ENCODE measurements around the gene ASRGL1.

The ASRGL1 gene

DNA sequence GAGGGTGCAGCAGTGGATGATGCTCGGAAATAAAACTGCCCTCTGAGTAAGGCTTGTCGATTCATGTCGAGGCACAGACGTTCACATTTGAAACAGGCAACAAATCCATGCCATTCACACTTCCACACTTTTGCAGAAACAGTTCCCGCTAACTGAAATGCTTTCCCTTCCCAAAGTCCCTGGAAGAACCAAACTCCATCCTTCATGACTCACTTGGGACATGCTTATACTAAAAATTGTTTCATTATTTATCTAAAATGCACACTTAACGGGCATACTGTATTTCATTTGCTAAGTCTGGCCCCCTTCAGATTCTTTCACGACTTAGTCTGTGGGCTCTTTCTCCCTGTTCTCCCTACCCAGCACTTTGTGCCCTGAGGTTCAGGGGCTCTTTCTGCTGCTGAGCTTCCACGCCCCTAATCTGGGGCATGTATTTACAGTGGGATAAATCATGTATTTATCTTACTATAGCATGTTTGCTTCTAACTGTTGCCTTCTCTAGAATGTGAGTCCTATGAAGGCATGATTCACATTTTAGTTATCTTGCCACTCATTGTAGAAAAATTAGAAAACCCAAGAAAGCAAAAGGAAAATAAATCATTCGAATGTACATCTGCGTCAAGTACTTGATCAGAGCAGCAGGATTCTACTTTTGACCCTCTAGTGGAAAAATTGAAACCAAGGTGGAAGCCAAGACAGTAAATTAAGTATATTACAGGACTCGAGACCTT lies 94.1 kb downstream of the ASRGL1 start:
- H3K27ac ChIP-seq = no peak overlapping the region
- no peak overlapping the region for H3K4me3 ChIP-seq
- 0 out of 2 replicates have a peak overlapping the region, but pooled peaks have one; percentile 65 for H3K4me2 ChIP-seq
- TF ChIP-seq Cebpa-rat (IDR thresholded peaks at IDR 0.05) = no peak
- H3K36me3 ChIP-seq = no peaks in the 10 kb centered on the region
- H3K27me3 ChIP-seq = no peaks in the 10 kb centered on the region
- H3K9ac ChIP-seq = no peak overlapping the region
- no peaks in the 10 kb centered on the region for H4K20me1 ChIP-seq
- H3K4me1 ChIP-seq = peaks cover 43% of the 10 kb centered on the region
- no peaks in the 10 kb centered on the region for H3K9me3 ChIP-seq

DNA sequence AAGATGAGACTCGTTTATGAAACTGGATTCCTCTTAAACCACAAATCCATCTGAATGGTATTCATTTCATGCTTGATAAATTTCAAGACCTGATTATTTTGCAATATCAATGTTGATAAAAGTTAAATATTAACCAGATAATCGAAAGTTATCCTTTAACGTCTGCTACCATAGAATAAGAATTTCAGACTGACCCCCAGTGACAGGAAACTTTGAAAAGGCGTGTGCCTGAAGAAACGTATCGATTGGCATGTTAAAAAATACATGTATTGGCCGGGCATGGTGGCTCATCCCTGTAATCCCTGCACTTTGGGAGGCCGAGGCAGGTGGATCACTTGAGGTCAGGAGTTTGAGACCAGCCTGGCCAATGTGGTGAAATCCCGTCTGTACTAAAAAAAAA lies 95.4 kb downstream of the ASRGL1 start:
- Histone ChIP-seq H3K27me3 (no peaks in the 10 kb centered on the region), H3K9ac (no peak overlapping the region), H4K20me1 (no peaks in the 10 kb centered on the region), H3K9me3 (no peaks in the 10 kb centered on the region), H3K36me3 (no peaks in the 10 kb centered on the region), H3K4me1 (peaks cover 29% of the 10 kb centered on the region), H3K27ac (no peak overlapping the region), H3K4me3 (no peak overlapping the region), H3K4me2 (peak overlapping the region; percentile 65)
- TF ChIP-seq Cebpa-rat (IDR thresholded peaks at IDR 0.05) = no peak

DNA sequence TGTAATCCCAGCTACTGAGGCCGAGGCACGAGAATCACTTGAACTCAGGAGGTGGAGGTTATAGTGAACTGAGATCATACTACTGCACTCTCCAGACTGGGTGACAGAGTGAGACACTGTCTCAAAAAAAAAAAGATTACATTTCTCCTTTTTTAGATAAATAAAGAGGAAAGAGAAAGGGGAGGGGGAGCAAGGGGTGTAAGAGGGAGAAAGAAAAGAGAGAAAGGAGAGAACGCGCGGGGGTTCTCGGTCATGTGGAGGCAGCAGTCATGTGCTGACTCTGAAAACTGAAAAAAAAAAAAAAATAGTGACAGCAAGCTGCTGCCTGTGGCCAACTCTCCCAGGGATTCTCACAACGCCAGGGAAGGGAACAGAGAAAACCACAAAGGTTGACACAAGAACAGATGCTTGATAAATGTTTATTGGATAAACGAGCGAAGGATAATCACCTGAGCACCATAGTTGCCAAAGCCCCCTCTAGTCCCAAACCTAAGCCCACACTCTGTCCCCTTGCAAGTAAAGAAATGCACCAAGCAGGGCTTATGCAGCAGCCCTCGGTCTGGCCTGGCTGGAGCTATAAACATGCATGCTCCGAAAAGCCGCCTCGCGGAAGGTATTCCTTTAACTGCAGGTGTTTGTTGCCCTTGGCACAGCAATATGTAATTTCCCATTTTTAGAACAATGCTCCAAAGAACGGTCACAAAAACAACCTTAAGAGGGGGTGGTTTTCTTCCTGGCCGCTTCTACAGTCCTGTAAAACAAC lies 96.1 kb downstream of the ASRGL1 start:
- Histone ChIP-seq H3K9ac (no peak overlapping the region), H3K4me3 (no peak overlapping the region), H3K4me1 (peaks cover 24% of the 10 kb centered on the region), H3K36me3 (no peaks in the 10 kb centered on the region), H3K9me3 (no peaks in the 10 kb centered on the region), H3K4me2 (peak overlapping the region; percentile 65), H4K20me1 (no peaks in the 10 kb centered on the region), H3K27ac (no peak overlapping the region), H3K27me3 (no peaks in the 10 kb centered on the region)
- no peak for TF ChIP-seq Cebpa-rat (IDR thresholded peaks at IDR 0.05)

DNA sequence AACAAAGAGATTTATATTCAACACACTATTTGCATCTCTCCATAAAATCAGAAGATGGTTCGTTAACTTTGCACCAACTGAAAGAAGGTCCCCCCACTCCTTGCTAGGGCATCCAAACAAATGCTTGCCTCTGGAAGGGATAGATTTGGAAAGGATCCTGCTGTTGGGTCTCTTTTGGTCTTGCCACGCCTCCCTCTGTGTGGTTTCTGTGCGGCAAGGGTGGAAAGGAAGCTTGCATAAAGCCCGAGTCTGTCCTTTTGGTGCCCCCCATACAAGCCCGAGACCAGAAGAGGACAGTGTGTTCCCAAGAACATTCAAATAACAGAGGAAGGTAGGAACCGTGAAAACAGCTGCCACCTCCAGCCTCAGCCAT lies 96.6 kb downstream of the ASRGL1 start:
- no peaks in the 10 kb centered on the region for H4K20me1 ChIP-seq
- H3K36me3 ChIP-seq = no peaks in the 10 kb centered on the region
- peak overlapping the region; percentile 65 for H3K4me2 ChIP-seq
- H3K27ac ChIP-seq = no peak overlapping the region
- no peak overlapping the region for H3K9ac ChIP-seq
- H3K4me1 ChIP-seq = peaks cover 24% of the 10 kb centered on the region
- H3K27me3 ChIP-seq = no peaks in the 10 kb centered on the region
- TF ChIP-seq Cebpa-rat (IDR thresholded peaks at IDR 0.05) = no peak
- no peak overlapping the region for H3K4me3 ChIP-seq
- no peaks in the 10 kb centered on the region for H3K9me3 ChIP-seq

DNA sequence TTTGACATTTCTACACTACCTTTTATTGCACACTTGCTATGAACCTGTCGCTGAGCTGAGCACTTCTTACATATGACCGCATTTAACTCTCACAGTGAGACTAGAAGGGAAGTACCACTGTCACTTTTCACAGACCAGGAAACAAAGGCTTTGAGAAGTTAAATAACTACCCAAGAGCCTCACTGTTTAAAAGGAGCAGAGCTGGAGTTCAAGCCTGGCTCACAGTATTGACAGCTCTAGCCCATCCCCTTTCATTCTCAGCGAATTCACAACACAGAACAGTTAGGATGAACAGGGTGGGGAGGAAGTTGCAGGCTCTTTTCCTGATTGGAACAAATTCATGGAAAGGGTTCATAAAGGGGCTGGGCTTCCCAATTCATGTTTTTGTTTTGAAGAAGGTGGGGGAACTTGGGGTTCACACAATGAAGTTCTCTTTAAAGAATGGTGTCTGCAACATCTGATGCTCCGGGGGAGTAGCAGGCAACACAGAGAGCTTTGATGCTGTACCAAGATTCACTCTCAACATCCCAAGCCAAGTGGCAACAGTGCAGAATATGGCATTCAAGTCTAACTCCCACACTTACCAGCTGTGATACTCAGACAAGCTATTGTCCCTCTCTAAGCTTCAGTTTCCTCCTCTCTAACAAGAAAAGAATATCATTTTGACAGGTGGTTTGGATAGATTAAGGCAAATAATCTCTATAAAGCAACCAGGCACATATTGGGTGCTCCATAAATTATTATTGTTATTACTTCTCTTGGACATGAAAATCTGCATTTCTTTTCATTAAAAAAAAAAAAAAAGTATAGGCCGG lies 98.8 kb downstream of the ASRGL1 start:
- peaks cover 24% of the 10 kb centered on the region for H3K4me1 ChIP-seq
- no peaks in the 10 kb centered on the region for H3K9me3 ChIP-seq
- no peaks in the 10 kb centered on the region for H3K27me3 ChIP-seq
- no peaks in the 10 kb centered on the region for H4K20me1 ChIP-seq
- H3K9ac ChIP-seq = no peak overlapping the region
- no peak overlapping the region for H3K4me2 ChIP-seq
- TF ChIP-seq Cebpa-rat (IDR thresholded peaks at IDR 0.05) = no peak
- no peaks in the 10 kb centered on the region for H3K36me3 ChIP-seq
- H3K27ac ChIP-seq = no peak overlapping the region
- H3K4me3 ChIP-seq = no peak overlapping the region

DNA sequence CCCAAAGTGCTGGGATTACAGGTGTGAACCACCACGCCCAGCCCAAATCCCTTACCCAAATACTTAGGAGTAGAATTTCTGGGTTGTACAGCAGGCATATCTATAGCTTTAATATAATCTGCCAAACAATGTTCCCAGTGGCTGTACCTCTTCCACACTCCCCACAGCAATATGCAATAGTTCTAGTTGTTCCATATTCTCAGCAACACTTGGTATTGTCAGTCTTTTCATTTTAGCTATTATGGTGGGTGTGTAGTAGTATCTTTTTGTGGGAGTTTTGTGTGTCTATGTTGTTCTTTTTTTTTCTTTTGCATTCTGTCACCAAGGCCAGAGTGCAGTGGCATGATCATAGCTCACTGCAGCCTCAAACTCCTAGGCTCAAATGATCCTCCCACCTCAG lies 100.4 kb downstream of the ASRGL1 start:
- Histone ChIP-seq H3K4me1 (peaks cover 18% of the 10 kb centered on the region), H3K9me3 (no peaks in the 10 kb centered on the region), H4K20me1 (no peaks in the 10 kb centered on the region), H3K4me2 (no peak overlapping the region), H3K27ac (no peak overlapping the region), H3K9ac (no peak overlapping the region), H3K4me3 (no peak overlapping the region), H3K36me3 (no peaks in the 10 kb centered on the region), H3K27me3 (no peaks in the 10 kb centered on the region)
- no peak for TF ChIP-seq Cebpa-rat (IDR thresholded peaks at IDR 0.05)

DNA sequence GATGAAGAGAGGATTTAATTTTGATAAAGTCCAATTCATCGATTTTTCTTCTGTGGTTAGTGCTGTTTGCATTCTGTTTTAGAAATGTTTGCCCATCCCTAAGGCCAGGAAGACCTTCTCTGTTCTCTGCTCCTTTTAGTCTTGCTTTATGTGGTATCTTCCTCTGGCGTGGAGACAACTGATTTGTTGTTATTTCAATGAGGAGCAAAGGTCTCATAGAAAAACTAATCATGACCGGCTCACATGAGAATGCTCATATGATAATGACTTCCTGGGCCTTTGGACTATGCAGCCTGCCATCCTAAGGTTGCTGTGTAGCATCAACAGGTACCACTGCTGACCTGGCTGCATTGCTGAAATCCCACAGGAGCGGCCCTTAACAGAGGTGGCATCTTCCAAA lies 101.4 kb downstream of the ASRGL1 start:
- no peaks in the 10 kb centered on the region for H4K20me1 ChIP-seq
- peaks cover 8% of the 10 kb centered on the region for H3K4me1 ChIP-seq
- peaks cover 3% of the 10 kb centered on the region for H3K27me3 ChIP-seq
- no peak overlapping the region for H3K4me2 ChIP-seq
- H3K27ac ChIP-seq = no peak overlapping the region
- H3K9ac ChIP-seq = no peak overlapping the region
- no peaks in the 10 kb centered on the region for H3K36me3 ChIP-seq
- no peak overlapping the region for H3K4me3 ChIP-seq
- TF ChIP-seq Cebpa-rat (IDR thresholded peaks at IDR 0.05) = no peak
- no peaks in the 10 kb centered on the region for H3K9me3 ChIP-seq

DNA sequence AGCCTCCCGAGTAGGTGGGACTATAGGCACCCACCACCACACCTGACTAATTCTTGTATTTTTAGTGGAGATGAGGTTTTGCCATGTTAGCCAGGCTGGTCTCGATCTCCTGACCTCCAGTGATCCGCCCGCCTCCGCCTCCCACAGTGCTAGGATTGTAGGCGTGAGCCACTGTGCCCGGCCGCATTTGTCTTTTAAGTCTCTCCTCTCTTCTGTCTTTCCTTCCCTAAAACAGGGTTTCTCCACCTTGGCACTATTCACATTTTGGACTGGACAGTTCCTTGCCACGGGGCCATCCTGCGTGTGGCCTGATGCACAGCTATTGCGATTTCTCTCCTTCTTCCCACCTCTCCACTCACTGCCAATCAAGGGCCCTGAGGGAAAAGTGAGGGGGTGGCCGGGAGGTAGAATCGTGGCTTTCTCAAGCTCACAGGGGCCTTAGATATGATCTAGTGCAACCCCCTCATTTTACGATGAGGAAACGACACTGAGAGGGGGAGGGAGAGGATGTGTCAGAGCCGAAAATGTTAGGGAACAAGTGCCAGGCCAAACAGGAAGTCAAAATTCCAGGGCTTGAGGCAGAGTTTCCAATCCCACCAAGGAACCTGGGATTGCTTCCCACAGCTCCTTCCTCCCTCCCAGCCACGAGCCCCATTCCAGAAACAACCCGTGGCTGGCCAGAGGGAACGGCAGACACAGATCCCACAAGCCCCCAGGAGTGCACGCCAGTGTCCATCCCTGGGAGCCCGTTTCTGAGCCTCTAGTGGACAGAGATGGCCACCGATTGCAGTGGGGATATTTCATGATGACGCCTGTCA lies 102.7 kb downstream of the ASRGL1 start:
- no peak for TF ChIP-seq Cebpa-rat (IDR thresholded peaks at IDR 0.05)
- Histone ChIP-seq H3K4me1 (peaks cover 9% of the 10 kb centered on the region; the same call in 1 of the 2 replicates), H3K9me3 (no peaks in the 10 kb centered on the region), H3K27me3 (peaks cover 17% of the 10 kb centered on the region), H3K9ac (no peak overlapping the region), H4K20me1 (no peaks in the 10 kb centered on the region), H3K4me3 (no peak overlapping the region), H3K4me2 (no peak overlapping the region), H3K36me3 (no peaks in the 10 kb centered on the region), H3K27ac (no peak overlapping the region)
